Mesangial cell (primary cell): ENCODE measurements around the gene S100A11. TPM values are rescaled to one million over a fixed set of nuclear protein-coding genes. Genes with fewer than 3 reads are reported as not detected.

Experiments used
- total RNA-seq: library from RNA; depleted of rRNA; stranded (reverse); fragments of >200 nt; gene quantifications from 2 replicates; pipeline ENCODE4 v1.2.3, GENCODE V29; 2015

The S100A11 gene
- total RNA-seq, result 597 and 618 TPM in 2 replicates

GRCh38 chr1:152036267-152037216 is at the start of gene S100A11:
Gene S100A11 (minus strand): TSS chr1:152037004. CDS start chr1:152036915, 89 bp downstream.

GRCh38 chr1:151993734-151994496 is 42.9 kb downstream of the S100A11 start, which contains the start of gene S100A10:
Gene S100A10 (minus strand): TSS chr1:151993859. CDS start chr1:151986230, 7,629 bp downstream.

Other genes with a start within 250 kb of the S100A11 start
- gene TDRKH, start 246.5 kb downstream of the S100A11 start, total RNA-seq, result 3.2 and 4.9 TPM in 2 replicates
- gene LINGO4, start 231.6 kb downstream of the S100A11 start, total RNA-seq, result not detected in 2 replicates
- under 0.01 TPM in 1 of 2 replicates, not detected in the other for gene RORC, start 205.2 kb downstream of the S100A11 start, total RNA-seq
- gene C2CD4D, start 197.2 kb downstream of the S100A11 start, total RNA-seq, result 0.16 and 0.89 TPM in 2 replicates
- not detected in 2 replicates for gene THEM5, start 183.3 kb downstream of the S100A11 start, total RNA-seq
- 11.6 and 14.1 TPM in 2 replicates for gene THEM4, start 127.5 kb downstream of the S100A11 start, total RNA-seq
- 286 and 303 TPM in 2 replicates for gene S100A10, start 43.1 kb downstream of the S100A11 start, total RNA-seq
- not detected in 2 replicates for gene TCHHL1, start 52.1 kb upstream of the S100A11 start, total RNA-seq
- not detected in 2 replicates for gene TCHH, start 78.4 kb upstream of the S100A11 start, total RNA-seq
- gene RPTN, start 122.2 kb upstream of the S100A11 start, total RNA-seq, result not detected in 2 replicates
- not detected in 2 replicates for gene HRNR, start 187.2 kb upstream of the S100A11 start, total RNA-seq